ENCODE measurements around the gene TMEM144.

DNA sequence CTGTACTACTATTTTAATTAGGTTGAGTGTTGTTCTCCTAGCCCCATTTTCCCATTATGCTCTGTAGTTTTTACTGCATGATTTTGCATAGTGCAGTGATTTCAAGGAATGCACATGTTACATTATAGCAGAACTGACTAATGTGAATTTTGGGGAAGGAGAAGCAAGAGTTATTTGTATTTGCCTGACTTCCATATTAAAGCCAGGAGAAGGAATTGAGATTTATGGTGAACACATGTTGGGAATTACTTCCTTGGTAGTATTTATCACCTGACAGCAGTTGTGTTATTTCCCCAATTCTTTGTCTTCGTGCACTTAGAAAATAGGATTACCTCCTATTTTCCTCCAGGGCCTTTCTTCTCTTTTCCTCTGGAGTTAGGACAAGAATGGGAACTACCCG lies 3.2 kb downstream of the TMEM144 start:
- no peak for TF ChIP-seq TAF1 (IDR thresholded peaks at IDR 0.05; ENCODE audit: borderline replicate concordance, low read depth, low read length)
- no peak for TF ChIP-seq POLR2AphosphoS5 (IDR thresholded peaks at IDR 0.05; ENCODE audit: low read depth, low read length)
